ENCODE results near the gene OLFM2. TPM values are rescaled to one million over a fixed set of nuclear protein-coding genes. Genes with fewer than 3 reads are reported as not detected.
"Not testable (repeated sequence)": the region's sequence is repeated elsewhere in the genome, so short reads cannot be mapped to it uniquely, and the experiment has no call there.

Gene OLFM2
- polyA plus RNA-seq, 1 experiment: 4.8 TPM

- Histone ChIP-seq H3K4me3 (ENCODE audit: low read depth, low read length) (no peak overlapping the region), H3K27ac (ENCODE audit: low read depth, low read length) (no peak overlapping the region), H3K27me3 (ENCODE audit: control insufficient read depth, insufficient read depth, low read length) (no peaks in the 10 kb centered on the region), H3K9me3 (ENCODE audit: control insufficient read depth, insufficient read depth, low read length) (no peaks in the 10 kb centered on the region; the same call in 1 of the 2 replicates)
- CTCF ChIA-PET: no interaction called here
- DNase-seq (ENCODE audit: low read depth, low spot score): no peak
- POLR2A ChIA-PET: no interaction called here
- no peak for TF ChIP-seq CTCF (IDR thresholded peaks at IDR 0.05; ENCODE audit: low read depth, low read length)
Measured at GRCh38 chr19:9823816-9824215, 112.5 kb downstream of the OLFM2 start.

- H3K4me3 ChIP-seq (ENCODE audit: low read depth, low read length); CTCF ChIA-PET; H3K27ac ChIP-seq (ENCODE audit: low read depth, low read length): not testable (repeated sequence)
Measured at GRCh38 chr19:9820034-9820433, 116.3 kb downstream of the OLFM2 start.

GRCh38 chr19:9819596-9819909, 116.8 kb downstream of the OLFM2 start:
- Histone ChIP-seq H3K4me3 (ENCODE audit: low read depth, low read length) (peak overlapping the region; percentile 58), H3K27ac (ENCODE audit: low read depth, low read length) (peak overlapping the region; percentile 57), H3K9me3 (ENCODE audit: control insufficient read depth, insufficient read depth, low read length) (peaks cover 12% of the 10 kb centered on the region; the same call in 1 of the 2 replicates), H3K27me3 (ENCODE audit: control insufficient read depth, insufficient read depth, low read length) (no peaks in the 10 kb centered on the region)
- DNase-seq (ENCODE audit: low read depth, low spot score): no peak
- ChIA-PET POLR2A (interaction anchor here (0.5 to 1.0 kb wide), 6 partner anchors 9 to 1429 kb away, joined by 3 to 8 read pairs (median 4); partner anchors contain the start of genes RAB11B and UBL5), CTCF (no interaction called here)
- TF ChIP-seq CTCF (IDR thresholded peaks at IDR 0.05; ENCODE audit: low read depth, low read length): no peak

More at GRCh38 chr19:9820034-9820433, 116.3 kb downstream of the OLFM2 start:
- peaks cover 12% of the 10 kb centered on the region; the same call in 1 of the 2 replicates for H3K9me3 ChIP-seq (ENCODE audit: control insufficient read depth, insufficient read depth, low read length)
- POLR2A ChIA-PET; DNase-seq (ENCODE audit: low read depth, low spot score); H3K27me3 ChIP-seq (ENCODE audit: control insufficient read depth, insufficient read depth, low read length): not testable (repeated sequence)

GRCh38 chr19:9818734-9819595, 117.3 kb downstream of the OLFM2 start, which contains the start of gene FBXL12:
Gene FBXL12, minus strand, starts transcription at chr19:9819079. Its CDS starts 266 bp downstream, at chr19:9818813.
- Histone ChIP-seq H3K27me3 (ENCODE audit: control insufficient read depth, insufficient read depth, low read length) (no peaks in the 10 kb centered on the region), H3K9me3 (ENCODE audit: control insufficient read depth, insufficient read depth, low read length) (peaks cover 12% of the 10 kb centered on the region; the same call in 1 of the 2 replicates), H3K27ac (ENCODE audit: low read depth, low read length) (peak within 1 kb of the TSS; percentile 96), H3K4me3 (ENCODE audit: low read depth, low read length) (peak within 1 kb of the TSS; percentile 99)
- POLR2A ChIA-PET: interaction anchor here (0.5 to 1.0 kb wide), 9 partner anchors 9 to 1428 kb away, joined by 3 to 8 read pairs (median 4); partner anchors contain the start of genes RAB11B and UBL5
- CTCF ChIA-PET: interaction anchor here (0.6 kb wide), 1 partner anchor 284 kb away, joined by 5 read pairs; no protein-coding TSS in a partner anchor
- TF ChIP-seq CTCF (IDR thresholded peaks at IDR 0.05; ENCODE audit: low read depth, low read length): no peak
- DNase-seq (ENCODE audit: low read depth, low spot score): peak; percentile 99

GRCh38 chr19:9818175-9818733, 118.1 kb downstream of the OLFM2 start:
- TF ChIP-seq CTCF (IDR thresholded peaks at IDR 0.05; ENCODE audit: low read depth, low read length): no peak
- H3K9me3 ChIP-seq (ENCODE audit: control insufficient read depth, insufficient read depth, low read length): peaks cover 12% of the 10 kb centered on the region; the same call in 1 of the 2 replicates
- peak overlapping the region; percentile 96 for H3K27ac ChIP-seq (ENCODE audit: low read depth, low read length)
- H3K27me3 ChIP-seq (ENCODE audit: control insufficient read depth, insufficient read depth, low read length): no peaks in the 10 kb centered on the region
- H3K4me3 ChIP-seq (ENCODE audit: low read depth, low read length): peak overlapping the region; percentile 99
- ChIA-PET CTCF (no interaction called here), POLR2A (interaction anchor here (0.6 to 1.0 kb wide), 6 partner anchors 10 to 1428 kb away, joined by 3 to 8 read pairs (median 4); partner anchors contain the start of genes RAB11B and UBL5)
- no peak for DNase-seq (ENCODE audit: low read depth, low spot score)
